ENCODE measurements around the gene HRH1.
"Not testable (repeated sequence)": the region's sequence is repeated elsewhere in the genome, so short reads cannot be mapped to it uniquely, and the experiment has no call there.

HRH1 gene

DNA sequence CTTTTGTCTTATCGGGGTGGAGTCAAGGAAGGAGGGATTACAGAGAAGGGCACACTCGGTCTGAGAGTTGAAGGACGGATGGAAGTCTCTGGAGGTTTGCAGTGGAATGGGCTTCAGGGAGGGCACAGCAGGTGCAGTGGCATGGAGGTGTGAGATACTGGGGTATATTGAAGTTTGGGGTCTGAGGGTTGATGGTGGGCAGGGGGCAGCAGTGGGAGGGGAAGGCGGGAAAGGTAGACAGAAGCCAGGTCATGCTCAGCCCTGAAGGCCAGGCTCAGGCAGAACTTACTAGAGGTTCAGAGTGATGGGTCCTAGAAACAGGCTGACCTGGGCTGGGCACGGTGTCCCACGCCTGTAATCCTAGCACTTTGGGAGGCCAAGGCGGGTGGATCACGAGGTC is 52.7 kb downstream of the HRH1 start:
- DNase-seq, result no peak

- DNase-seq, result no peak
Measured at GRCh38 chr3:11211531-11212298, 57.4 kb downstream of the HRH1 start.

DNA sequence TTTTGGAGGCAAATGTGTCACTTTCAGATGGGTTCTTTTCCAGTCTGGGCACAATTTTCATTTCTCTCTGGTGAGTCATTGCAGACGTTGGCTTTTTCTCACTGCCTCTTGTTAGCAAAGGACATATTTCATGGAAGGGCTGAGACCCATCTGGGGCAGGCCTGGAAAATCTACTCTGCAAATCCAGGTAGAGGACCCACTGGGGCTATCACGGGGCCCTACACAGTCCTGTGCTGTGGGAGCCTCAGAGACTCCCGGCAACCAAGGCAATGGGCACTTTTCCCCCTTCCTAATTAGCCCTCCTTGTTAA is 58.0 kb downstream of the HRH1 start:
- DNase-seq, result no peak

DNA sequence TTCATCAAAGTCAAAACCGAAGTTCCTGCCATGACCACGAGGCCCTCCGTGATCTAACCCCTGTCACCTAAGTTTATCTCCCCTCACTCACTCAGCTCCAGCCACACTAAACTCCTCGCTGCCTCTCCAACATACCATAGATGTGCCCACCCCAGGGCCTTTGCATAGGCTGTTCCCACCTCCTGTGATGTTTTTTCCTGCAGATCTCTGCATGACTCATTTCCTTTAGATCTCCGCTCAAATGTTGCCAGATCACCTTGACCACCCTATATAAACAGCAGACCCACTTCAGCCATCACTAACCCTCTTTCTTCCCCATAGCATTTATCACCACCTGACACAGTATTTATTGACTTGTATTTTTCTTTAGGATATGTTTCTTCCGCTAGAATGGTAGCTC is 58.5 kb downstream of the HRH1 start:
- DNase-seq, result no peak

DNA sequence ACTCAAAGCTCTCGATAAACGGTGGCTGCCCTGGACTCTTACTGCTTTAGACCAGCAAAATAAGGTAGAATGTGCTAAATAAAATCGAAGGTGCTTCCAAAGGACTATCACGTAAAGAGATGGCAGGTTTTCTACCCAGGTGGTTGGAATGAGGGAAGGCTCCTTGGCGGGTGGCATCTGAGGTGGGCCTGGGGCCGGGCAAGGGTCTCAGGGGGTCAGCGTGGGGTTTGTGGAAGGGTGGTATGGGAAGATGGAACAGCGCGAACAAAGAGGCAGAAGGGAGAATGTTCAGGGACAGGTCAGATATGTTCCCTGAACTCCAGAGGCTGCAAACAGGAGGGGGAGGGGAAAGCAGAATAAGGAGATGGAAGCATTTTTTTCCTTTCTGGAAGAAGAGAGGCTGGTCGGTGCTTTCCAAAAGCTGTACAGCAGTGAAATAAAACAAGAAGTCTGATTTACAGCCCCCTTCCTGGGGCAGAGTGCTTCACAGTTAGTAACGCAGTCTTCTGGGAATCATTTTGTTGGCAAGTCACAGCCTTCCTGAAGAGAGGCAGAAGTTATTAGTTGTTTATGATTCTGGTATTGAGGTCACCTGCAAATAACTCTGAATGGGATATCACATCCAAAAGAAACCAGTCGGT is 59.6 kb downstream of the HRH1 start:
- no peak for DNase-seq

- no peak for DNase-seq
Measured at GRCh38 chr3:11214451-11214978, 60.2 kb downstream of the HRH1 start.

DNA sequence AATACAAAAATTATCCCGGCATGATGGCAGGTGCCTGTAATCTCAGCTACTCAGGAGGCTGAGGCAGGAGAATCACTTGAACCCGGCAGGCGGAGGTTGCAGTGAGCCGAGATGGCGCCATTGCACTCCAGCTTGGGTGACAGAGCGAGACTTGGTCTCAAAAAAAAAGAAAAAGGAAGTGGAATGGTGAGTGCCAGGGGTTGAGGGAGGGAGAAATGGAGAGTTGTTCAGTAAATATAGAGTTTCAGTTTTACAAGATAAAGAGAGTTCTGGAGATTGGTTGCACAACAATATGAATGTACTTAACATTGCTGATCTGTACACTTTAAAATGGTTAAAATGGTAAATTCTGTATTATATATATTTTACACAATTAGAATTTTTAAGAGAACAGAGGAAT is 63.1 kb downstream of the HRH1 start:
- not testable (repeated sequence) for DNase-seq

DNA sequence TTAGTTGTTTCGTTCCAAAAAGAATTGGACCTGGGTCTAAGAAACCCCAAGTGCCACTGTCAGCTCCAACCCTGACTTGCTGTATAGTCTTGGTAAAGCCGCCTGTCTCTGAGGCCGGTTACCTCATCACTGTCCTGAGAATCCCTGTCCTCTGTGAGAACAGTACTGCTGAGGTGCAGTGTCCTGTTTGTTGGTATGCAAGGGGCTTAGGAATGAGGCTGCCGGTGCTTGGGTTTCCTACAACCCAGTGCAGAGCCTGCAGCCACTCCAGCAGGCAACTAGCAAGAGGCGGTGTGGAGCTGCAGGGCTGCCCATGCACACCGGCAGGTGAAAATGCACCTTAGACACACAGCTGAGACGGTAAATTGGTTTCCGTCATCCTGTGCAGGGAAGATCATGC is 65.9 kb downstream of the HRH1 start:
- no peak for DNase-seq

DNA sequence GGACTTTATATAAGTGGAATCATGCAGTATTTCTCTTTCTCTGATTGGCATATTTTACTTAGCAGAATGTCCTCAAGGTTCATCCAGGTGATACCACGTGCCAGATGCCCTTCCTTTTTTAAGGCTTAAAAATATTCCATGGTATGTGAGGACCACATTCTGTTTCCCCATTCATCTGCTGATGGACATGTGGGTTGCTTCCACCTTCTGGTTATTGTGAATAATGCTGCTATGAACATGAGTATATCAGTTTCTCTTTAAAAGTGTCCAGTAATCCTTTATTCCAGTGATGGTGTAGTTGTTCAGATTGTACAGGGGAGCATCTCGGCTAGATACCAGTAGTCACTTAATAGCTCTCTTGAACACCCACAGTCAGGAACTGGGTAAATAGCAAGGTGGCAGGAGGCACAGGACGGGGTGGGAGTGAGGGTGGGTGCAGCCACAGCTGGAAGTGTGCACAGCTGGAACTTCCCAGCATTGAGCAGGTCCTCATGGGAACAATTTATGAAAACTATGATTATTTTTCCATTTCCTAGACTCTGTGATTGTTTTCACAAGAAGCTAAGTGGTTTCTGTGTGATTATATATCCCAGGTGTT is 67.6 kb downstream of the HRH1 start:
- no peak for DNase-seq

DNA sequence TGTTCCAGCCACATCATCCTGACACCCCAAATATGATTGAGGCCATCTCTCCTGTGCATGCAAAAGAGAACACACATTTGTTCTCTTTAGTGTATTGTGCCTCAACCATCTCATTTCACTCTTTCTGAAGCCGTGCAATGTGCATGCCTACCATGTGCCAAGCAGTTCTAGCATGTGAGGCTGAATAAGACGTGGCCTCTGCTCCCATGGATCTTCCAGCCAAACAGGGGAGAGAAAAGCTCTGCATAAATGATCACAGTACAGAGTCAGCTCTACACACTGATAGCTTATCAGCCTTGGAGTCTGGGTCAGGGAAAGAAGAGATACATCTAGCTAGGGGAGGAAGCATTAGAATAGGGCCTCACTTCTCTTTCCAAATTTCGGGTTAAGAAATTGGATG is 69.7 kb downstream of the HRH1 start:
- DNase-seq, result no peak

- DNase-seq, result no peak
Measured at GRCh38 chr3:11224870-11225229, 70.6 kb downstream of the HRH1 start.

- DNase-seq, result no peak
Measured at GRCh38 chr3:11226042-11226370, 71.7 kb downstream of the HRH1 start.

DNA sequence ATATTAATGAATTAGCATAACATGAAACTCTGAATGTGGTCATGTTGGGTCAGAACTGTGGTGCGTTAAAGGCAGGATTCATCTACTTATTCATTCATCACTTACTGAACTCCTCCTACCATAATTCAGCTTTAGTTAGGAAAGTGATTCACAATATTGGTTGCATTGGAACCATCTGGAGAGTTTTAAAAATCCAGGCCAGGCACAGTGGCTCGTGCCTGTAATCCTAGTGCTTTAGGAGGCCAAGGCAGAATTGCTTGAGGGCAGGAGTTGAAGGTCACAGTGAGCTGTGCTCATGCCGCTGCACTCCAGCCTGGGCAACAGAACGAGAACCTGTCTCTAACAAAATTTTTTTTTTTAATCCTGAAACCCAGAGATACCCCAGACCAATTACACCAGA is 73.7 kb downstream of the HRH1 start:
- no peak for DNase-seq

- DNase-seq, result no peak
Measured at GRCh38 chr3:11230125-11230524, 75.8 kb downstream of the HRH1 start.

DNA sequence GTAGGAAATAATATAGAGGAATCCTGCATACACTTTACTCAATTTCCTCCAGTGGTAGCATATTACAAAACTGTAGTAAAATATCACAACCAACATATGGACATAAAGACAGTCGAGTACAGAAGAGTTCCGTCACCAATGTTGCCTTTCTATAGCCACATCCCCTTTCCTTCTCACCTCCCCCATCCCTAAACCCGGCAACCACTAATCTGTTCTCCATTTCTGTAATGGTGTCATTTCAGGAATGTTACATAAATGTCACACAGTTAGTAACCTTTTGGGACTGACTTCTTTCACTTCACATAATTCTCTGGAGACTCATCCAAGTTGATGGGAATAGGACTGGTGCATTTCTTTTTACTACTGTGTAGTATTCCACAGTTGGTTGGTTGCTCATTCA is 76.5 kb downstream of the HRH1 start:
- DNase-seq, result no peak

GRCh38 chr3:11235385-11235784 is 81.1 kb downstream of the HRH1 start:
- DNase-seq, result no peak

- peak; percentile 15 to 77 (median 63) for DNase-seq
Measured at GRCh38 chr3:11236588-11237461, 82.5 kb downstream of the HRH1 start.

- DNase-seq, result no peak
Measured at GRCh38 chr3:11238060-11238459, 83.8 kb downstream of the HRH1 start.

DNA sequence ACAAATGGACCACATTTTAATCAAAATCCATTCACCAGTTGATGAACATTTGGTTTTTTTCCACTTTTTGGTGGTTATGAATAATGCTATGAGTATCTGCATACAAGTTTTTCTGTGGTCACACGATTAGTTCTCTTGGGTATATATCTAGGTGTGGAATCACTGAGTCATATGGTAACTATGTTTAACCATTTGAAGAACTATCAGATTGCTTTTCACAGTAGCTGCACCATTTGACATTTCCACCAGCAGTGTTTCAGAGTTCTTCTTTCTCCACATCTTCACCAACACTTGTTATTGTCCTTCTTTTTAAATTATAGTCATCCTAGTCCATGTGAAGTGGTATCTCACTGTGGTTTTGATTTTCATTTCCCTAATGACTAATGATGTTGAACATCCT is 84.6 kb downstream of the HRH1 start:
- DNase-seq, result no peak

GRCh38 chr3:11239796-11240195 is 85.5 kb downstream of the HRH1 start:
- DNase-seq, result no peak

- no peak for DNase-seq
Measured at GRCh38 chr3:11240496-11240895, 86.2 kb downstream of the HRH1 start.

DNA sequence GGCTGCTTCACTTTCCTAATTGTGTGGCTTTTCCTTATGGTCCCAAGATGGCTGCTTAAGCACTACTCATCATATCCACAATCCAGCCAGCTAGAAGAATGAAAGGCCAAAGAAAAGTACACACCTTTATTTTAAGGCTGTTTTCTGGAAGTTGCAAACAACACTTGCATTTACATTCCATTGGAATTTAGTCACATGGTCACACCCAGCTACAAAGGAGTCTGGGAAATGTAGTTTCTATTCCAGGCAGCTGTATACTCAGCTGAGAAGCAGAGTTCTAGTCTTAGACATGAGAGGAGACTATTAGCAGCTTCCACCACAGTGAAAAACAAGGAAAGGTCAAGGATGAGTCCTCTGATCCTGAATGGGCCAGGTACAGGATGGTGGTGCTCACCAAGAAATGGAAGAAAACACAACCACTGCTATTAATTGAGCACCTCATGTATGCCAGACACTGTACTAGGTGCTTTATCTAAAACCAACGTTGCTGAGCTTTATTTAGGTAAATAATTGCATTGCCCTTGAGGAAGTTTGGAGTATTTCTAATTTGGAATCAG is 89.9 kb downstream of the HRH1 start:
- DNase-seq, result no peak

GRCh38 chr3:11245276-11245675 is 91.0 kb downstream of the HRH1 start:
- DNase-seq, result no peak

Measured in stimulated activated naive CD4-positive, alpha-beta T cell (primary cell).